Measurements from ENCODE around the gene ZNF326.

ZNF326 gene

GRCh38 chr1:89966656-89967055 lies 28.3 kb upstream of the ZNF326 start:
- Histone ChIP-seq H3K27ac (ENCODE audit: low read depth, low read length) (no peak overlapping the region), H3F3A (ENCODE audit: control insufficient read depth, insufficient read depth) (no peaks in the 10 kb centered on the region), H3K9me2 (replicated peaks; ENCODE audit: control insufficient read depth, low read length) (no peaks in the 10 kb centered on the region), H3K4me1 (ENCODE audit: control insufficient read depth, low read length) (peaks cover 19% of the 10 kb centered on the region), H3K27me3 (ENCODE audit: control insufficient read depth, low read length) (peaks cover 26% of the 10 kb centered on the region), H4K20me1 (ENCODE audit: control insufficient read depth, insufficient read depth, low read depth, low read length) (no peaks in the 10 kb centered on the region), H3K9me3 (ENCODE audit: control insufficient read depth, insufficient read depth, low read length) (no peaks in the 10 kb centered on the region), H3K79me2 (ENCODE audit: control insufficient read depth, low read length) (no peaks in the 10 kb centered on the region), H3K4me2 (ENCODE audit: low read length) (no peak overlapping the region), H3K36me3 (ENCODE audit: control insufficient read depth, low read length) (no peaks in the 10 kb centered on the region), H3K4me3 (ENCODE audit: low read length) (no peak overlapping the region)
- no peak for TF ChIP-seq CTCF (IDR thresholded peaks at IDR 0.05; ENCODE audit: low read depth, low read length, poor library complexity, severe bottlenecking)
- no peak for TF ChIP-seq EZH2phosphoT487 (IDR thresholded peaks at IDR 0.05; ENCODE audit: borderline replicate concordance, low read length)

- Histone ChIP-seq H3K9me3 (ENCODE audit: control insufficient read depth, insufficient read depth, low read length) (no peaks in the 10 kb centered on the region), H3K4me1 (ENCODE audit: control insufficient read depth, low read length) (no peaks in the 10 kb centered on the region), H3K9me2 (replicated peaks; ENCODE audit: control insufficient read depth, low read length) (no peaks in the 10 kb centered on the region), H3K4me3 (ENCODE audit: low read length) (no peak overlapping the region), H3K79me2 (ENCODE audit: control insufficient read depth, low read length) (no peaks in the 10 kb centered on the region), H4K20me1 (ENCODE audit: control insufficient read depth, insufficient read depth, low read depth, low read length) (no peaks in the 10 kb centered on the region), H3K27me3 (ENCODE audit: control insufficient read depth, low read length) (peaks cover 18% of the 10 kb centered on the region), H3K36me3 (ENCODE audit: control insufficient read depth, low read length) (no peaks in the 10 kb centered on the region), H3K27ac (ENCODE audit: low read depth, low read length) (no peak overlapping the region), H3F3A (ENCODE audit: control insufficient read depth, insufficient read depth) (no peaks in the 10 kb centered on the region), H3K4me2 (ENCODE audit: low read length) (no peak overlapping the region)
- TF ChIP-seq CTCF (IDR thresholded peaks at IDR 0.05; ENCODE audit: low read depth, low read length, poor library complexity, severe bottlenecking) (no peak), EZH2phosphoT487 (IDR thresholded peaks at IDR 0.05; ENCODE audit: borderline replicate concordance, low read length) (no peak)
Measured at GRCh38 chr1:89971600-89971999, 23.3 kb upstream of the ZNF326 start.

GRCh38 chr1:89972024-89972423 lies 22.9 kb upstream of the ZNF326 start:
- Histone ChIP-seq H3K9me3 (ENCODE audit: control insufficient read depth, insufficient read depth, low read length) (no peaks in the 10 kb centered on the region), H3F3A (ENCODE audit: control insufficient read depth, insufficient read depth) (no peaks in the 10 kb centered on the region), H3K36me3 (ENCODE audit: control insufficient read depth, low read length) (no peaks in the 10 kb centered on the region), H3K79me2 (ENCODE audit: control insufficient read depth, low read length) (no peaks in the 10 kb centered on the region), H3K27me3 (ENCODE audit: control insufficient read depth, low read length) (peaks cover 13% of the 10 kb centered on the region), H3K4me3 (ENCODE audit: low read length) (no peak overlapping the region), H3K27ac (ENCODE audit: low read depth, low read length) (no peak overlapping the region), H4K20me1 (ENCODE audit: control insufficient read depth, insufficient read depth, low read depth, low read length) (no peaks in the 10 kb centered on the region), H3K4me1 (ENCODE audit: control insufficient read depth, low read length) (no peaks in the 10 kb centered on the region), H3K4me2 (ENCODE audit: low read length) (no peak overlapping the region), H3K9me2 (replicated peaks; ENCODE audit: control insufficient read depth, low read length) (no peaks in the 10 kb centered on the region)
- no peak for TF ChIP-seq EZH2phosphoT487 (IDR thresholded peaks at IDR 0.05; ENCODE audit: borderline replicate concordance, low read length)
- TF ChIP-seq CTCF (IDR thresholded peaks at IDR 0.05; ENCODE audit: low read depth, low read length, poor library complexity, severe bottlenecking): no peak

Measured in DOHH2 (cell line).